OCI-LY1 (cell line): Measurements from ENCODE around the gene WWOX.

ENCODE experiments used
- H2AFZ ChIP-seq: fragments of 200-600 bp; sonication (generic), shearing (Covaris generic); 2 replicates; pipeline ENCODE4 v1.6.0; 2014; ENCODE audit warnings: antibody characterized with exemption, mild to moderate bottlenecking, low read length
- H3F3A ChIP-seq: fragments of 200-600 bp; sonication (generic), shearing (Covaris generic); 2 replicates; pipeline ENCODE4 v1.6.0; 2014; ENCODE audit warnings: mild to moderate bottlenecking, antibody characterized with exemption, low read length, moderate library complexity; ENCODE audit not compliant: insufficient read depth
- H3K27ac ChIP-seq: fragments of 200-600 bp; sonication (generic); 2 replicates; pipeline ENCODE4 v1.5.1; 2014; ENCODE audit warnings: low read length, mixed run types, mild to moderate bottlenecking, low read depth; ENCODE audit not compliant: poor library complexity, severe bottlenecking
- H3K27me3 ChIP-seq: fragments of 200-600 bp; sonication (generic); 2 replicates; pipeline ENCODE4 v1.6.0; 2014; ENCODE audit warnings: antibody characterized with exemption, mild to moderate bottlenecking, low read length, moderate library complexity; ENCODE audit not compliant: insufficient read depth
- H3K36me3 ChIP-seq: fragments of 200-600 bp; sonication (generic); 2 replicates; pipeline ENCODE4 v1.6.1; 2014; ENCODE audit warnings: mild to moderate bottlenecking, antibody characterized with exemption, low read length, moderate library complexity, mixed read lengths; ENCODE audit not compliant: insufficient read depth
- H3K4me1 ChIP-seq: fragments of 200-600 bp; sonication (generic); 2 replicates; pipeline ENCODE4 v1.5.1; 2014; ENCODE audit warnings: mild to moderate bottlenecking, low read length, moderate library complexity; ENCODE audit not compliant: insufficient read depth, severe bottlenecking
- H3K4me2 ChIP-seq: fragments of 200-600 bp; sonication (generic), shearing (Covaris generic); 2 replicates; pipeline ENCODE4 v1.6.1; 2014; ENCODE audit warnings: low read length
- H3K4me3 ChIP-seq: fragments of 200-600 bp; sonication (generic); 2 replicates; pipeline ENCODE4 v1.5.1; 2014; ENCODE audit warnings: low read length, low read depth, mild to moderate bottlenecking, mixed read lengths; ENCODE audit not compliant: poor library complexity, severe bottlenecking
- H3K79me2 ChIP-seq: fragments of 200-600 bp; shearing (Covaris generic); 2 replicates; pipeline ENCODE4 v1.6.1; 2016; ENCODE audit warnings: mixed run types, low read length, mixed read lengths; ENCODE audit not compliant: insufficient read depth
- H3K9ac ChIP-seq: fragments of 200-600 bp; sonication (generic), shearing (Covaris generic); 2 replicates; pipeline ENCODE4 v1.6.1; 2014; ENCODE audit warnings: mild to moderate bottlenecking, low read length, mixed read lengths
- H3K9me2 ChIP-seq: fragments of 200-600 bp; sonication (generic), shearing (Covaris generic); 2 replicates; pipeline ENCODE4 v1.6.1; 2014; ENCODE audit warnings: low read depth, mild to moderate bottlenecking, low read length, mixed read lengths
- H3K9me3 ChIP-seq: fragments of 200-600 bp; shearing (Covaris generic); 2 replicates; pipeline ENCODE4 v1.6.1; 2014; ENCODE audit warnings: low read length, mixed read lengths
- H4K20me1 ChIP-seq: fragments of 200-600 bp; sonication (generic), shearing (Covaris generic); 2 replicates; pipeline ENCODE4 v1.6.0; 2016; ENCODE audit warnings: mild to moderate bottlenecking, low read length; ENCODE audit not compliant: insufficient read depth
- CTCF ChIP-seq: fragments of 200-600 bp; sonication (generic), shearing (Covaris generic); IDR thresholded peaks from 2 replicates; pipeline ENCODE4 v1.5.1; 2017; ENCODE audit warnings: mild to moderate bottlenecking, antibody characterized with exemption, low read length, moderate library complexity, mixed read lengths
- EZH2 ChIP-seq: fragments of 200-600 bp; sonication (generic), shearing (Covaris generic); IDR thresholded peaks from 2 replicates; pipeline ENCODE4 v1.8.0; 2017; ENCODE audit warnings: borderline replicate concordance, mixed run types, mild to moderate bottlenecking, antibody characterized with exemption, low read length, moderate library complexity, mixed read lengths

WWOX gene

GRCh38 chr16:79036541-79036940 is 937.1 kb downstream of the WWOX start:
- Histone ChIP-seq H2AFZ (no peak overlapping the region), H3K79me2 (no peaks in the 10 kb centered on the region), H3K27me3 (no peaks in the 10 kb centered on the region; the same call in 1 of the 2 replicates), H3K9ac (no peak overlapping the region), H3K27ac (no peak overlapping the region), H3K4me1 (no peaks in the 10 kb centered on the region), H4K20me1 (no peaks in the 10 kb centered on the region), H3K4me2 (no peak overlapping the region), H3F3A (no peaks in the 10 kb centered on the region), H3K9me3 (no peaks in the 10 kb centered on the region), H3K9me2 (no peaks in the 10 kb centered on the region), H3K36me3 (no peaks in the 10 kb centered on the region), H3K4me3 (no peak overlapping the region)
- TF ChIP-seq EZH2 (no peak), CTCF (no peak)

DNA sequence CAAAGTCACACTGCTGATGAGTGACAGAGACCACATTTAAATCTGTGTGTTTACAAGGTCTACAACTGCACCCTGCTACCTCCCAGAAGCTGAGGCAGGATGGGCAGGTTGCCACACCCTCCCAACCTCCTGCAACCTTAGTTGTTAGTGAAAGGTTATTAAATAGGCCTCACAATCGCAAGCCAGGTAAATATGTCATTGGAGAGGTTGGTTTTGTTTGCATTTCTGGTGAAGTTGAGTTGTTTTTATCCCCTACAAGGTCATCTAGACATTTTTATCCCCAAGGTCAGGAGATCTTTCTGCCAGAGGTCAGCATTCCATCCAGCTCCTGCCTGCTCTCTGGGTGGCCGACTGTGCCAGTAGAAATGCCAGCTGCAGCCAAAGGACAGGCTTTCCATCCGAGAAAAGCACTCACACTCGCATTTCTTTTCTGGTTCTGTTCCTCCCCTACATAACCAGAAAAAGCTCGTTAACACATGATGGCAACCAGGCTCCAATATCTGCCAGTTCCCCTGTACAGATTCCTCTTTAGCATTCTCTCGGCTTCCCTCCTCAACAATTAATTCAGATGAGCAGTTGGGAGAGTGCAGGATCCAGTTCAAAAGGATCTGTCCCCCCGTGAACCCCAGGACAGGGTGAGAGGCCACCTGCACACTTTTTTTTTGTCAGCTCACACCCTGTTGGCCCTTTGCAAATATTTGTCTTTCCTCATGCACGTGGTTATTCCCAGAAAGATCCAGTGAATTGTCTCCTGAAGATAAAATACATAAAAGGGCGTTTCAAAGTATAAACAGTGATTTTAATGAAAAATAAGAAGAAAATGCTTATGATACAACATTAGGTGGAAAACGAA is 938.3 kb downstream of the WWOX start:
- Histone ChIP-seq H3K4me1 (no peaks in the 10 kb centered on the region), H3K27me3 (no peaks in the 10 kb centered on the region; the same call in 1 of the 2 replicates)
- TF ChIP-seq EZH2 (no peak), CTCF (no peak)

DNA sequence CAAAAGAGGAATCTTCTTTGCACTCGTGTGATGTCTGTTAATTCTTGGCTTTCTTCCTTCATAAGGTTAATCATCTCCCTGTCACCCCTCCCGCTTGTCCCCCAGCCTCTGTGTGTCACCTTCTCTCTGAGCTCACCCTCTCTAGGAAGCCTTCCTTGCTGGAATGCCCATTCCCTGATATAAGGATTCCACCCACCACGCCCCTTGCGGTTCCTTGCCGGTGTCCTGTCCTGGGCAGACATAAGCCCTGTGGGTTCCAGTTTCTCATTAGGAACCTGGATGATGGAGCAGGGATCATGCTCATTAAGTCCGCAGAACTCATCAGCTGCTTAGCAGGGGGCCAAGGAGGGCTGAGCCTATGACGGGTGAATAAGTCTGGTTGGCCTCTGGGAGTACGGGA is 941.8 kb downstream of the WWOX start:
- Histone ChIP-seq H3K9me3 (no peaks in the 10 kb centered on the region), H4K20me1 (no peaks in the 10 kb centered on the region), H2AFZ (no peak overlapping the region), H3K4me1 (no peaks in the 10 kb centered on the region), H3F3A (no peaks in the 10 kb centered on the region), H3K79me2 (no peaks in the 10 kb centered on the region), H3K27ac (no peak overlapping the region), H3K4me3 (no peak overlapping the region), H3K9me2 (no peaks in the 10 kb centered on the region), H3K27me3 (no peaks in the 10 kb centered on the region; the same call in 1 of the 2 replicates), H3K4me2 (no peak overlapping the region), H3K9ac (no peak overlapping the region), H3K36me3 (no peaks in the 10 kb centered on the region)
- TF ChIP-seq CTCF (no peak), EZH2 (no peak)

More for the DNA sequence above, 938.3 kb downstream of the WWOX start:
- no peak overlapping the region for H3K4me2 ChIP-seq
- H2AFZ ChIP-seq, result no peak overlapping the region
- no peaks in the 10 kb centered on the region for H3K36me3 ChIP-seq
- H3K4me3 ChIP-seq, result no peak overlapping the region
- H4K20me1 ChIP-seq, result no peaks in the 10 kb centered on the region
- no peaks in the 10 kb centered on the region for H3K79me2 ChIP-seq
- no peaks in the 10 kb centered on the region for H3F3A ChIP-seq
- no peaks in the 10 kb centered on the region for H3K9me3 ChIP-seq
- no peaks in the 10 kb centered on the region for H3K9me2 ChIP-seq
- H3K9ac ChIP-seq, result no peak overlapping the region
- H3K27ac ChIP-seq, result no peak overlapping the region
